Subcutaneous abdominal adipose tissue (tissue), 5 donors: ENCODE data around the gene CSTPP1.

Experiments
- H3K27ac ChIP-seq: one replicate; pipeline ENCODE4 v1.7.0; 2013; ENCODE audit warnings: low read depth, mild to moderate bottlenecking, inconsistent platforms, low read length, moderate library complexity
- H3K27me3 ChIP-seq, 5 donors: one replicate each; pipeline ENCODE4 v1.7.0; 2013; ENCODE audit warnings: low read length in 5 of 5, inconsistent platforms in 1 of 5; ENCODE audit not compliant: control insufficient read depth in 5 of 5, insufficient read depth in 4 of 5
- H3K36me3 ChIP-seq, 5 donors: one replicate each; pipeline ENCODE4 v1.7.0; 2013; ENCODE audit warnings: low read length in 5 of 5; ENCODE audit not compliant: control insufficient read depth in 5 of 5, insufficient read depth in 5 of 5
- H3K4me1 ChIP-seq, 5 donors: one replicate each; pipeline ENCODE4 v1.7.0; 2013; ENCODE audit warnings: low read length in 5 of 5, mild to moderate bottlenecking in 3 of 5, moderate library complexity in 1 of 5; ENCODE audit not compliant: control insufficient read depth in 5 of 5, insufficient read depth in 5 of 5
- H3K4me3 ChIP-seq, 5 donors: one replicate each; pipeline ENCODE4 v1.7.0; 2013; ENCODE audit warnings: low read length in 5 of 5, low read depth in 1 of 5
- H3K9ac ChIP-seq, 5 donors: one replicate each; pipeline ENCODE4 v1.7.0; 2013; ENCODE audit warnings: low read length in 5 of 5, mild to moderate bottlenecking in 4 of 5, moderate library complexity in 3 of 5
- H3K9me3 ChIP-seq, 5 donors: one replicate each; pipeline ENCODE4 v1.7.0; 2013; ENCODE audit warnings: low read length in 5 of 5; ENCODE audit not compliant: control insufficient read depth in 5 of 5
- donor health status: healthy.
- donor health status: healthy.
- donor health status: healthy.
- donor health status: healthy.
- donor health status: healthy.

CSTPP1 gene

GRCh38 chr11:47052165-47052564 lies 115.6 kb downstream of the CSTPP1 start:
- Histone ChIP-seq H3K4me3 (no peak overlapping the region), H3K27me3 (no peaks in the 10 kb centered on the region), H3K9me3 (no peaks in the 10 kb centered on the region), H3K27ac (no peak overlapping the region), H3K4me1 (peaks cover 0 to 3% (median 0%) of the 10 kb centered on the region in 5 donors), H3K36me3 (no peaks in the 10 kb centered on the region), H3K9ac (no peak overlapping the region)

GRCh38 chr11:47052576-47052975 lies 116.0 kb downstream of the CSTPP1 start:
- Histone ChIP-seq H3K4me3 (no peak overlapping the region), H3K27ac (no peak overlapping the region), H3K4me1 (peaks cover 0 to 3% (median 0%) of the 10 kb centered on the region in 5 donors), H3K9me3 (peaks cover 0 to 2% (median 0%) of the 10 kb centered on the region in 5 donors), H3K27me3 (no peaks in the 10 kb centered on the region), H3K36me3 (no peaks in the 10 kb centered on the region), H3K9ac (no peak overlapping the region)

- Histone ChIP-seq H3K4me1 (peaks cover 0 to 3% (median 0%) of the 10 kb centered on the region in 5 donors), H3K9ac (no peak overlapping the region), H3K36me3 (no peaks in the 10 kb centered on the region), H3K27ac (no peak overlapping the region), H3K27me3 (no peaks in the 10 kb centered on the region), H3K4me3 (no peak overlapping the region), H3K9me3 (peaks cover 0 to 3% (median 0%) of the 10 kb centered on the region in 5 donors)
Observed at GRCh38 chr11:47055534-47055933, 119.0 kb downstream of the CSTPP1 start.

GRCh38 chr11:47056261-47056915 lies 119.8 kb downstream of the CSTPP1 start:
- no peak overlapping the region for H3K9ac ChIP-seq
- no peaks in the 10 kb centered on the region for H3K27me3 ChIP-seq
- no peaks in the 10 kb centered on the region for H3K36me3 ChIP-seq
- H3K4me1 ChIP-seq, result no peaks in the 10 kb centered on the region
- no peak overlapping the region for H3K27ac ChIP-seq
- H3K9me3 ChIP-seq, result peaks cover 0 to 3% (median 0%) of the 10 kb centered on the region in 5 donors
- no peak overlapping the region for H3K4me3 ChIP-seq

- Histone ChIP-seq H3K9ac (no peak overlapping the region), H3K27me3 (no peaks in the 10 kb centered on the region), H3K27ac (no peak overlapping the region), H3K36me3 (no peaks in the 10 kb centered on the region), H3K9me3 (peaks cover 0 to 3% (median 0%) of the 10 kb centered on the region in 5 donors), H3K4me3 (no peak overlapping the region), H3K4me1 (no peaks in the 10 kb centered on the region)
Observed at GRCh38 chr11:47057365-47057764, 120.8 kb downstream of the CSTPP1 start.

- H3K27ac ChIP-seq, result no peak overlapping the region
- no peak overlapping the region for H3K4me3 ChIP-seq
- H3K27me3 ChIP-seq, result no peaks in the 10 kb centered on the region
- no peak overlapping the region for H3K9ac ChIP-seq
- peaks cover 0 to 3% (median 0%) of the 10 kb centered on the region in 5 donors for H3K9me3 ChIP-seq
- no peaks in the 10 kb centered on the region for H3K36me3 ChIP-seq
- H3K4me1 ChIP-seq, result no peaks in the 10 kb centered on the region
Observed at GRCh38 chr11:47060807-47061206, 124.2 kb downstream of the CSTPP1 start.

- Histone ChIP-seq H3K27ac (no peak overlapping the region), H3K9me3 (peaks cover 0 to 3% (median 0%) of the 10 kb centered on the region in 5 donors), H3K36me3 (no peaks in the 10 kb centered on the region), H3K4me3 (no peak overlapping the region), H3K9ac (no peak overlapping the region), H3K4me1 (no peaks in the 10 kb centered on the region), H3K27me3 (no peaks in the 10 kb centered on the region)
Observed at GRCh38 chr11:47061429-47062178, 125.0 kb downstream of the CSTPP1 start.

GRCh38 chr11:47062736-47063135 lies 126.2 kb downstream of the CSTPP1 start:
- Histone ChIP-seq H3K4me3 (no peak overlapping the region), H3K36me3 (no peaks in the 10 kb centered on the region), H3K27ac (no peak overlapping the region), H3K9ac (no peak overlapping the region), H3K27me3 (no peaks in the 10 kb centered on the region), H3K9me3 (no peaks in the 10 kb centered on the region), H3K4me1 (no peaks in the 10 kb centered on the region)

GRCh38 chr11:47067401-47067800 lies 130.8 kb downstream of the CSTPP1 start:
- no peak overlapping the region for H3K9ac ChIP-seq
- H3K27me3 ChIP-seq, result no peaks in the 10 kb centered on the region
- H3K36me3 ChIP-seq, result no peaks in the 10 kb centered on the region
- peaks cover 0 to 15% (median 13%) of the 10 kb centered on the region in 5 donors for H3K4me1 ChIP-seq
- no peaks in the 10 kb centered on the region for H3K9me3 ChIP-seq
- no peak overlapping the region for H3K4me3 ChIP-seq
- H3K27ac ChIP-seq, result no peak overlapping the region

- no peak overlapping the region for H3K27ac ChIP-seq
- peaks cover 0 to 15% (median 14%) of the 10 kb centered on the region in 5 donors for H3K4me1 ChIP-seq
- H3K9me3 ChIP-seq, result no peaks in the 10 kb centered on the region
- H3K9ac ChIP-seq, result no peak overlapping the region
- no peaks in the 10 kb centered on the region for H3K27me3 ChIP-seq
- no peak overlapping the region for H3K4me3 ChIP-seq
- H3K36me3 ChIP-seq, result no peaks in the 10 kb centered on the region
Observed at GRCh38 chr11:47070769-47071168, 134.2 kb downstream of the CSTPP1 start.
